GM23338 (cell line): ENCODE results near the gene SORCS2. TPM values are rescaled to one million over a fixed set of nuclear protein-coding genes. Genes with fewer than 3 reads are reported as not detected.

Experiments used
- ETS1 ChIP-seq: IDR thresholded peaks from 2 replicates; pipeline ENCODE4 v1.6.1; 2016; ENCODE audit warnings: antibody characterized with exemption
- EZH2 ChIP-seq: fragments of 200-600 bp; sonication (generic); IDR thresholded peaks from one replicate; pipeline ENCODE4 v1.8.0; 2017; ENCODE audit warnings: antibody characterized with exemption, mild to moderate bottlenecking, low read depth; ENCODE audit not compliant: unreplicated experiment
- JUNB ChIP-seq: IDR thresholded peaks from one replicate; pipeline ENCODE4 v1.6.1; 2016; ENCODE audit warnings: antibody characterized with exemption; ENCODE audit not compliant: unreplicated experiment
- NANOG ChIP-seq: IDR thresholded peaks from 2 replicates; pipeline ENCODE4 v1.6.1; 2016; ENCODE audit warnings: antibody characterized with exemption, borderline replicate concordance
- POLR2AphosphoS5 ChIP-seq: IDR thresholded peaks from 2 replicates; pipeline ENCODE4 v1.6.1; 2016; ENCODE audit warnings: antibody characterized with exemption, low read depth
- REST ChIP-seq: IDR thresholded peaks from one replicate; pipeline ENCODE4 v1.6.1; 2018; ENCODE audit warnings: antibody characterized with exemption; ENCODE audit not compliant: unreplicated experiment
- ZNF114 ChIP-seq: fragments of 250-450 bp; sonication (Bioruptor Pico); IDR thresholded peaks from 2 replicates; pipeline ENCODE4 v1.5.0; 2020; ENCODE audit warnings: mild to moderate bottlenecking, moderate library complexity
- ZNF331 ChIP-seq: fragments of 250-450 bp; sonication (Bioruptor Pico); IDR thresholded peaks from 2 replicates; pipeline ENCODE4 v1.5.0; 2020; ENCODE audit warnings: low read depth, mild to moderate bottlenecking, moderate library complexity
- ZNF462 ChIP-seq: fragments of 250-450 bp; sonication (Bioruptor Pico); IDR thresholded peaks from 2 replicates; pipeline ENCODE4 v1.5.0; 2020; ENCODE audit warnings: mild to moderate bottlenecking, moderate library complexity
- polyA plus RNA-seq: library from polyadenylated mRNA; unstranded; fragments of >200 nt; fragmentation: Nextera tagmentation; extraction: Ambion mirVana; gene quantifications from 2 replicates; pipeline ENCODE4 v1.2.1, GENCODE V29; 2016
- total RNA-seq: library from RNA; depleted of rRNA; stranded (reverse); fragments of >200 nt; shearing (Covaris generic); gene quantifications from 2 replicates; pipeline ENCODE4 v1.2.3, GENCODE V29; 2014

Gene SORCS2
- total and polyA plus RNA-seq, 2 experiments from 2014 or later: 0.47 to 2.4 TPM

GRCh38 chr4:7190691-7191545 lies 1.4 kb upstream of the SORCS2 start (continued):
- TF ChIP-seq ZNF462 (CRISPR knock-in tag) (no peak), NANOG (no peak), EZH2 (no peak), ETS1 (no peak), POLR2AphosphoS5 (no peak), ZNF331 (CRISPR knock-in tag) (no peak), ZNF114 (CRISPR knock-in tag) (no peak), JUNB (no peak), REST (no peak)
